ENCODE data around the gene R3HDM2.

The R3HDM2 gene

DNA sequence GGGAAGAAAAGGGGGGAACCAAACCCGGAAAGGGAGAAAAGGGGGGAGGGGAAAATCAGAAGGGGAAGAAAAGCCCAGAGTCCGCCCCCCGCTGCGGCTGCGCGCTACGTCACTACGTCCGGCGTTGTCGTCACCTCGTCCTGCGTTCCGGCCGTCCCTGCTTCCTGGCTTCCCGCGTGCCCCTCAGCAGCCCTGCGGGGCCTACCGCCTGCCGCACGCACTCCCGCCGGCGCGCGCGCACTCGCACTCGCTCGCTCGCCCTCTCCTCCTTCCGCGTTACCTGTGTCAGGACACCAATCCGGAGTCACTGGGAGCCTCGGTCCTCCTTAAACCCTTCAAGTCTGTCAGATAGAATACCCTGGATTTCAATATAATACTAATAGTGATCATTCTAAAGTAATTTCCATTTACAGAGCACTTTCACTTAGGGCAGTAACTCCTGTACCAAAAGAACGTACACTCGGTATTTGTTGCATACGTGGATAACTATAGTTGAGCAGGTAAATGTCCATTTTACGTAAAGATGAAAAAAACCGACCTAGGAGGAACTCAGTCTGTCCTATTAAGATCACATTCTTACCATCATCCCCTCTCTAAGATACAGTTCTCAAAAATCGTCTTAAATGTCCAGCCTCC is at the start of gene R3HDM2:
R3HDM2 (minus strand) TSS at position 113 of the 636 bp plus-strand sequence. CDS start 120,615 bp downstream, outside the sequence.
- peak; percentile 90 for DNase-seq

DNA sequence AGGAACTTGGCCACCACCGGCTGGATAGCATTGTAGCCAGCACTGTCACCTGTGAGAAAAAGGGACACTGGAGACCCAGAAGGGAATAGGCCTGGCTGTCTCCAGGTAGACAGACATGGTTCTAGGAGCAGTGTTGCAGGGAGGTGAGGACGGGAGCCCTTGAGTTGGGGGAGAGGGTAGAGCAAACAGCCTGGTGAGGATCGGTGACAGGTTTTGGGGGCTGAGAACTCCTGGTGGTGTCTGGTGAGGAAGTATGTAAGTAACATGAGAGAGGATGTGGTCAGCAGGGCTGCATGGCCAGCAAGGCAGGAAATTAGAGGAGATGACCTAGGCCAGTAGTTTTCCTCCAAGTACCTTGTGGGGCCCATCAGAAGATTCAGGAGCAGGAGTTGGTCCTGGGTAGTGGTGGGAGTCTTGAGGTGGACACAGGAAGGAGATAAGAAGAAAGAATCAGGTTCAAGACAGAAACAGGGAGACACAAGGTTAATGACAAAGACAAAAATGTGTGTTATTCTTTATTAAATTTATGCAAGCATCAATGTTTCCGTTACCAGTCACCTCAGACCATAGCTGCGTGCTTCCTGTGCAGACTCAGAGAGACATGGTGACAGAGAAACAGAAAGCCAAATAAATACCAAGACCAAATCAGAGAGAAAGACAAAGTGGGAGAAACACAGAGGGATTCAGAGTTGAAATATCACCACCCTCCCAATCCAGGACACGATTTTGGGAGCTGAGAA is 48.7 kb upstream of the R3HDM2 start, which contains the start of gene ARHGAP9:
ARHGAP9 (minus strand) TSS at position 491 of the 740 bp plus-strand sequence; CDS start at position 31, 460 bp downstream.
- DNase-seq, result no peak

DNA sequence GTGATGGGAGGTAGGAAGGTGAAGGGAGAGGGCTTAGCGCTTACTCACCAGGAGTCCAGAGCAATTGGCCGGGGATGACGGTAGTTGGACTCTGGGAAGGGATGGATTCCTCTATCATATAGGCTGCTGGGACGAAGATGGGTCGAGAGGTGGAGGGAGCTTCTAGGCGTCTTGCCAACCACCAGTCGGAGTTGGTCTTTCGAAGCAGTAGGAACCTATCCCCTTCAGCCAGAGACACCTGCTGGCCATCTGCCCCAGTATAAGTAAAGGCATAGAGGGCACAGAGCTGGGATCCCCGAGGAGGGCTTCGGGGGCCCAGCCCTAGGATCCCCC is 48.2 kb upstream of the R3HDM2 start:
- DNase-seq, result no peak

DNA sequence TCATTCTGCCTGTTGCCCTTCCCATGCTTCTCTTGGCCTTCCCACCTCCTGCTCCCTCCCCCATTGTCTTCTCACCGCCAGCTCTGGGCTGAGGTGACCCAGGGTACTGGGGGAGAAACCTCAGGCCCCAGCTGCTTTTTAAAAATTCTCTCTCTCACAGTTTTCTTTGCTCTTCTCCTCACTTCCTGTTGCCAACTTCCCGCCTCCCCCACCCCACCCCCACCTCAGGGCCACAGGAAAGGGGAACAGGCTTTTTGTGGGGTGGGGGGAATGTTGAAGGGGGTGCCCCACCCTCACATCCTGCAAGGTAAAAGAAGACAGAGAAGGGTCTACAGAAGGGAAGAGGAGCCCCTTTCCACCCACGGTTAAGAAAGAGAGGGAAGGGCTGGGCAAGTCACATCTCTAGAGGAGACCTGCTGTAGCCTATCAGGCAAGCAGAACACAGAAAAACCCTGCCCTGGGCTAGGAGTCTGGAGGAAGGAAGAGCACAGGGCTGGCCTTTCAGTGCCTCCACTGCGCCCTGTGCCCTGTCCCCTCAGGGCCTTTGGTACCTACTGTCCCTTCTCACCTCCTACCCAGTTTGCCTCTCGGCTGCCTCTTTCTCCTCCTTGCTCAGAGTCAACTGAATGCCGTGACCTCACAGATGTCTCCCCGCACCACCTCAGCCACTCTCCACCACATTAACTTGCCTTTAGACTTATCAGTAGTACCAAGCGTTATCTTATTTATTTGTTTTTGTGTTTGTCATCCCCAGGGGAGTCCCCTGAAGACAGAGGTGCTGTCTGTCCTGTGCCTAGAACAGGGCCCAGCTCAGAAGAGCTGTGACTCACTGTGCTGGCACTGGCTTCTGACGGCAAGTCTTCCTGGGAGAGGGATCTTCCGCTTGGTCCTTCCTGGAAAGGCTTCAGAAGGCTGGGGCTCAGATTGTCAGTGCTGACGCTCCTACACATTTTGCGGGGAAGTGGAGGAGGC is 47.2 kb upstream of the R3HDM2 start:
- DNase-seq, result no peak

GRCh38 chr12:57476993-57477709 is 46.3 kb upstream of the R3HDM2 start:
- DNase-seq, result no peak

- no peak for DNase-seq
Observed at GRCh38 chr12:57476162-57476992, 45.5 kb upstream of the R3HDM2 start.

- DNase-seq, result no peak
Observed at GRCh38 chr12:57475271-57476161, 44.7 kb upstream of the R3HDM2 start.

DNA sequence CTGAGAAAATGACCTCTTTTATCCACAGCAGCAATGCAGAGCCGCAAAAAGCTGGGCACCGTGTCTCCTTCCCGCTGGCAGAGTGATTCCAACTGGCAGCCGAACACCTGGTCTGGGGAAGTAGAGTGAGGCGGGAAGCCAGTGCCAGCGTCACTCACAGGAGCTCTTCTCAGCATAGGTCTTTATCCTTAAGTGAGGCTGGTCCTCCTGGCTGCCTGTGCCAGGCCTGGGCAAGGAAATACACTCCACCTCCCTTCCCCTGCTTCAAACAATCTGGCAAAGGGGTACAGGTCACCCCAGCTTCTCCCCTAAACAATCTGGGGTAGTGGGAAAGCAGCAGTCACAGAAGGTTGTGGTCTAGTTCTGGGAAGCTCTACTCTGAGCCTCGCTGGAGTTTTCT is 44.0 kb upstream of the R3HDM2 start:
- DNase-seq, result no peak

GRCh38 chr12:57474430-57474829 is 43.6 kb upstream of the R3HDM2 start:
- no peak for DNase-seq

GRCh38 chr12:57473886-57474285 is 43.0 kb upstream of the R3HDM2 start:
- no peak for DNase-seq

DNA sequence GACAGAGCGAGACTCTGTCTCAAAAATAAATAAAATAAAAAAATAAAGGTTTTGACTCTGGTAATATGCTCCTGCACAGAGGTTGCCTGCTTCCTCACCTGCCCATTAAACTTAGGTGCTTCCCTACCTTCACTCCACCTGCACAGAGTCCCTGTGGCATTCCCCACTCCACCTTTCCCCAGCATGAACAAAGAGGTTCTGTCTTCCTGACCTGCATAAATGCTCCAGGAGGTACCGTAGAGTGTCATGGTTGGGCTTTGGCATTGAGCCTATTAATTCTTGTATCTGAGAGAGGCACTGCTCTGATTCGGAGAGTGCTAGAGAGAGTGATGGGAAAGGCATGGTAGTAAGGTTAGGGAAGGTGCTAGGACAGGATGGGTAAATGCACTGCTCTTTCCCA is 42.5 kb upstream of the R3HDM2 start:
- no peak for DNase-seq

DNA sequence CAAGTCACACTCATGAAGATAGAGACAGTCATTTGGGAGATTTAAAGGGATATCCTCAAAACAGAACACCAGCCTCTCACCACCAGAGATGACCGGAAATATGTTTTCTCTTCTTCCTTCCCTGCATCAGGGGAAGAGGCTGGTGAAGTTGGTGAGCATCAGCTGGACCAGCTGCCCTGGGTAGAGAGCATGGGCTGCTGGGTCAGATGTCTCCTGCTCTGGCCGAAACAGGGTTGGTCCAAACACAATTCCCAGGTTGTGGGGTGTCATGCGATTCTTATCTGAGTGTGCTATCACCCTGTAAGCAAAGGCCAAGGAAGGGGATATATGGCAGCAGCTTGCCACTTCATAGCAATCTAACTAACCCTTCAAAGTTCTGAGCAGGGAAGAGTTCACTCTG is 41.5 kb upstream of the R3HDM2 start:
- no peak for DNase-seq

- no peak for DNase-seq
Observed at GRCh38 chr12:57471661-57472060, 40.8 kb upstream of the R3HDM2 start.

GRCh38 chr12:57470970-57471656 is 40.3 kb upstream of the R3HDM2 start:
- no peak for DNase-seq

DNA sequence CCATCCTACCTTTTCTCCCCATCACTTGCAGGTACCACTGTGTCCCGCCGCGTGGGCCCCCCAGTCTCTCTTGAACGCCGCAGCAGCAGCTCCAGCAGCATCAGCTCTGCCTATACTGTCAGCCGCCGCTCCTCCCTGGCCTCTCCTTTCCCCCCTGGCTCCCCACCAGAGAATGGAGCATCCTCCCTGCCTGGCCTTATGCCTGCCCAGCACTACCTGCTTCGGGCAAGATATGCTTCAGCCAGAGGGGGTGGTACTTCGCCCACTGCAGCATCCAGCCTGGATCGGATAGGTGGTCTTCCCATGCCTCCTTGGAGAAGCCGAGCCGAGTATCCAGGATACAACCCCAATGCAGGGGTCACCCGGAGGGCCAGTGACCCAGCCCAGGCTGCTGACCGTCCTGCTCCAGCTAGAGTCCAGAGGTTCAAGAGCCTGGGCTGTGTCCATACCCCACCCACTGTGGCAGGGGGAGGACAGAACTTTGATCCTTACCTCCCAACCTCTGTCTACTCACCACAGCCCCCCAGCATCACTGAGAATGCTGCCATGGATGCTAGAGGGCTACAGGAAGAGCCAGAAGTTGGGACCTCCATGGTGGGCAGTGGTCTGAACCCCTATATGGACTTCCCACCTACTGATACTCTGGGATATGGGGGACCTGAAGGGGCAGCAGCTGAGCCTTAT is 39.6 kb upstream of the R3HDM2 start:
- no peak for DNase-seq

DNA sequence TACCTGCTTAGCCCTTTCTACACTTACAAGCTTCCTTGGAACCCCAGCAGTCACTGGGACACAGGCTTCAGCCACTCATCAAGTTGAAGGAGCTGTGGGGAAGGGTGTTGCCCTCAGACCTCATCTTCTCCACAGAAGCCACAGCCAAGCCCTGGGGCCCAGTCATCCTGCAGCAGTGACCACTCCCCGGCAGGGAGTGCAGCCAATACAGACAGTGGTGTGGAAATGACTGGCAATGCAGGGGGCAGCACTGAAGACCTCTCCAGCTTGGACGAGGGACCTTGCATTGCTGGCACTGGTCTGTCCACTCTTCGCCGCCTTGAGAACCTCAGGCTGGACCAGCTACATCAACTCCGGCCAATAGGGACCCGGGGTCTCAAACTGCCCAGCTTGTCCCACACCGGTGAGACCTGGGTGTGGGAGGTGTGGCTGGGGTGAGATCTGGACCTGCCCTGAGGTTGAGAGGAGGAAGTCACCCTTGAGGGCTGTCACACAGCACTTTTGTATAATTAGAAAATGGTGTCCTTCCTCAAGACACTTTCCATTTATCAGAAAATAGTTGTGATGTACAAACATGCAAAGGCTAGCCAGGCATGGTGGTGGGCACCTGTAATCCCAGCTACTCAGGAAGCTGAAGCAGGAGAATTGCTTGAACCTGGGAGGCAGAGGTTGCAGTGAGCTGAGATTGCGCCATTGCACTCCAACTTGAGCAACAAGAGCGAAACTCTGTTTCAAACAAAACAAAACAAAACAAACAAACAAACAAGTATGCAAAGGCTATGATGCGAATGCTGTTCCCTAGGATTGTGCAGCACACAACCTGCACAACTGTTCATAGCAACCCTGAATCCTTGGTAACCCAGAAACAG is 38.7 kb upstream of the R3HDM2 start:
- no peak for DNase-seq

- no peak for DNase-seq
Observed at GRCh38 chr12:57467915-57468314, 37.1 kb upstream of the R3HDM2 start.

DNA sequence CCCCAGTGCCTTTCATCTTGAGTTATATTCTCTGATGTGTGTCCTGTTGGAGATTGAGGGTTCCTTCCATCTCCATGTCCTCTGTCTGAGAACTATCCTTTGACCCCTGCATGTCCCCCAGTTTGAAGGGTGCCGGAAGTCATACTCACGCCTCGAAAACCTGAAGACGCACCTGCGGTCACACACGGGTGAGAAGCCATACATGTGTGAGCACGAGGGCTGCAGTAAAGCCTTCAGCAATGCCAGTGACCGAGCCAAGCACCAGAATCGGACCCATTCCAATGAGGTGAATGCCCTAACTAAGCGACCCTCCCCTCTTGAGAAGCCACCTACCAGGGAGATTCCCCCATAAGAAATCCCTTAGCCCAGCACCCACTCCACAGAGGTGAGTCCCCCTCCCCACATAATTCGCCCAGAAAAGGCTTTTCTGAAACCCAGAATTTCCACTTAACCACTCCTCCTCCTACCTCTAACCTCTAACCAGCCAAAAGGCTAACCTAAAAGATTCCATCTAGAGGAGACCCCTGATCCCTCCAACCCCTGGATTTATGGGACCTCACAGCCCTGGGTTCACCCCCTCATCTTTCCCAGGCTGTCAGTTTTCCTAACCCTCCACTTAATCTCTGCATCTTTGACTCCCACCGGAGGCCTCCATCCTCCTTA is 36.5 kb upstream of the R3HDM2 start:
- DNase-seq, result no peak

All from NCI-H446 treated with DMSO at 0.1 percent for 48 hours (cell line).